T1000 (cell line): ENCODE data around the gene PXMP4.
"Not testable (repeated sequence)": the region's sequence is repeated elsewhere in the genome, so short reads cannot be mapped to it uniquely, and the experiment has no call there.

ENCODE experiments used
- DNase-seq: peaks from one replicate; lab custom pipeline; 2025; ENCODE audit warnings: mixed read lengths; lab: John Stamatoyannopoulos, UW

PXMP4 gene

DNA sequence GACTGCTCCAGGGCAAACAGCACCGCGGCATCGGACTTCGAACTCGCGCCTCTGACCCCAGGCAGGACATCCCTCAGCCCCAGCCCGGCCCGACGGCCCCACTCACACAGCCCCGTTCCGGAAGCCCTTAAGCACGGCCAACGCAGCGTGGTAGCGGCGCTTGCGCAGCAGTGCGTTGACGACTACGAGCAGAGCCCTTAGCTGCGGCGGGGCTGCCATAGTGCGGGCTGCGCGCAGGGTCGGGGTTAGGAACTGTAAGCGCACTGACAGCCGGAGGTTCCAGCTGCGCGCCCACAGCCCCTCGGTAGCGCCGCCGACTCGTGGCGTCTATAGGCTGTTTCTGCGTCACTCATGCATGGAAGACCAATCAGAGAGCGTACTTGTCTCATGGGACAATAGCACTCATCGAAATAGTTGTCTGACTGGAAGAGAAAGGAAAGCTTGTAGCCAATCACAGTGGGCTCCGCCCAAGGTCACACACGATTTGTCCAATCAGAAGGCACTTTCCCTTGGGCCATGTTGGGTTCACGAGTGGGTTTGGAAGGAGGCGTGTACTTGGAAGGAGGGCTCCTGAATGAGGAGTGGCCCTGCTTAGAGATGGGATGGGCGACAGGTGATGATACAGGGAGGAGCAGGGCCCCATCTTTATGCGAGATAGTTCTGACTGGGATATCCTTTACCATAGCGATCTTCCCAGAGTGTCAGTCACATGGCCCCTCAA, at the start of gene PXMP4:
Gene PXMP4 (minus strand): TSS at position 322 of the 721 bp plus-strand sequence. CDS start 103 bp downstream, at position 219.
- DNase-seq = peak; percentile 94

GRCh38 chr20:33769043-33769442, 48.9 kb upstream of the PXMP4 start:
- DNase-seq = no peak

- no peak for DNase-seq
Observed at GRCh38 chr20:33767777-33768138, 47.6 kb upstream of the PXMP4 start.

DNA sequence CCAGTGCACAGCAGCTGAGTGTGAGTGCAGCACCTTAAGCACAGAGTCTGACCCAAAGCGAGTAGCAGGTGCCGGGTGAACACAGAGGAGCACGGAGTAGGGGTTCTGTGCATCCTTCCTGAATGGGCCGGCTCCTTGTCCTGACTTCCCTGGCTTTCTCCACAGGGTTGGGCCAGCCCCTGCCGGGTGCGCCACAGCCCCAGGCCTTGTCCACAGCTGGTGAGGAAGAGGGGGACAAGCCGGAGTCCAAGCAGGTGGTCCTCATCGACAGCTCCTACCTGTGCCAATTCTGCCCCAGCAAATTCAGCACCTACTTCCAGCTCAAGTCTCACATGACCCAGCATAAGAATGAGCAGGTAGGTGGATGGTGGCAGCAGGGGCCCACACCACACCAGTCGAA, 46.6 kb upstream of the PXMP4 start:
- DNase-seq = no peak

GRCh38 chr20:33765592-33765991, 45.5 kb upstream of the PXMP4 start:
- no peak for DNase-seq

DNA sequence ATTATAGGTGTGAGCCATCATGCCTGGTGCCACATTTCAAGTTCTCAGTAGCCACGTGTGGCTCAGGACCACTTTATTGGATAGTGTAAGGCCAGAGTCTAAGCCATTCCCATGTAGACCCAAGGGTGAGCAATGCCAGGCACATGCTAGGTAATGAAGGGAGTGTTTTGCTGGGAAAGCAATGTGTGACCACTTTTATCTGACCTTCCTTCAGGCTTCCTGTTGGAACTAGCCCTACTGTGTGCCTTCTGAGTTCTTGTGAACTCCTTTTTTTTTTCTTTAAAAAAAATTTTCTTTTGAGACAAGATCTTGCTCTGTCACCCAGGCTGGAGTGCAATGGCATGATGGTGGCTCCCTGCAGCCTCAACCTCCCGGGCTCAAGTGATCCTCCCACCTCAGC, 45.0 kb upstream of the PXMP4 start:
- DNase-seq = no peak

DNA sequence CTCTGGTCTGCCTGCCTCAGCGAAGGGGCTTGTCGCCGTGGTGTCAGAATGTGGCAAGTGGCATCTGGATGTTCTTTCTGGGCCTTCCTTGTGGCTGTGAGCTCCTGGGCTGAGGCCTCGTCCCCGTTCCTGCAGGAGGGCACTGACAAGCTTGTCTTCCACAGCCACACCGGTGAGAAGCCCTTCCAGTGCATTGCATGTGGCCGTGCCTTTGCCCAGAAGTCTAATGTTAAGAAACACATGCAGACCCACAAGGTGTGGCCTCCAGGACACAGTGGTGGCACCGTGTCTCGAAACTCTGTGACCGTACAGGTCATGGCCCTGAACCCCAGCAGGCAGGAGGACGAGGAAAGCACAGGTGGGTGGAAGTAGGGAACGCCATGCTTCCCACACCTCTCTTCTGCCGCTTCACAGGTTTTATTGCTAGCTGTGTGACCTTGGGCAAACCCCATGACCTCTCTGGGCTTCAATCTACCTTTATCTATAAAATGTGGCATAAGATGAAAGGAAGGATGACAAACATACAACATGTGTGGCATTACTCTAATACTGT, 41.7 kb upstream of the PXMP4 start:
- DNase-seq = no peak

GRCh38 chr20:33757458-33757857, 37.3 kb upstream of the PXMP4 start:
- DNase-seq = no peak

DNA sequence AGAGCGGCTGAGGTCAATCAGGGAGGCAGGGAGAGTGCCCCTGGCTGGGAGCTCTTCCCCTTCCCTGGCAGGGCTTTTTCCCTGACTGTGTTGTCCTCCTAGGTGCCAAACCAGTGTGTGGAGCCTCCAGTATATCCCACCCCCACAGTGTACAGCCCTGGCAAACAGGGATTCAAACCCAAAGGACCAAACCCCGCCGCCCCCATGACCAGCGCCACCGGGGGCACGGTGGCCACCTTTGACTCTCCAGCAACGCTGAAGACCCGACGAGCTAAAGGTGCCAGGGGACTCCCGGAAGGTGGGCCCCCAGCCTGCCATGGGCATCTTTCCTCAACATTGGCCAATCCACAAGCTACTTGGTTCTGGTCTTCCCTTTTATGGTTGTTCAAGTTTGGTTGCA, 36.9 kb upstream of the PXMP4 start:
- DNase-seq = no peak

- not testable (repeated sequence) for DNase-seq
Observed at GRCh38 chr20:33755936-33756490, 35.9 kb upstream of the PXMP4 start.

DNA sequence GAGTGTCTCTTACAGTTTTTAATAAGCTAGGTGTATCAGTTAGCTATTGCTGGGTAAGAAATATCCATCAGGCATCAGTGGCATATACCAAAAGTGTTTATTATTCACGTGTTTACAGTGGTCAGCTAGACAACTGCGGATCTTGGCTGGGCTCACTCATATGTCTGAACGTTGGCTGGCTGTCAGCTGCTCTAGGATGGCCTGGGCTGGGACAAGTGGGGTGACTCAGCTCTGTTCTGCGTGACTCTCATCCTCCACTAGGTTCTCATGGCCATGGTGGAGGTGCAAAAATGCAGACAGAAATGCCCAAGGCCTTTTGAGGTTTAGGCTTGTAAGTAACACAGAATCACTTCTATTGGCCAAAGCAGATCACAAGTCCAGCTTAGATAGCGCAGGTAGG, 33.7 kb upstream of the PXMP4 start:
- peak; percentile 23 for DNase-seq

DNA sequence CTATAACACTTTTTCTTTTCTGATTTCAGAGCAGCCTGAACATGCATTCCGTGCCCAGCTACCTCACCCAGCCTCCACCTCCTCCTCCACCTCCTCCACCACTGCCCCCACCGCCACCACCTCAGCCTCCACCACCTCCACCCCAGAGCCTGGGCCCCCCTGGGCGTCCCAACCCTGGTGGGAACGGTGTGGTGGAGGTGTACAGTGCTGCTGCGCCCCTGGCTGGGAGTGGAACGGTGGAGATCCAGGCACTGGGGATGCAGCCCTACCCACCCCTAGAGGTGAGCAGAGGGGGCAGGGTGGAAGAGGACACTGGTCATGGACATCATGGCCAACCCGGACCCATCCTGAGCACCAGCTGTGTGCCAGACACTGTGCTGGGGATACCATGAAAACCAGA, 33.0 kb upstream of the PXMP4 start:
- DNase-seq = no peak

GRCh38 chr20:33751775-33752174, 31.7 kb upstream of the PXMP4 start:
- no peak for DNase-seq

DNA sequence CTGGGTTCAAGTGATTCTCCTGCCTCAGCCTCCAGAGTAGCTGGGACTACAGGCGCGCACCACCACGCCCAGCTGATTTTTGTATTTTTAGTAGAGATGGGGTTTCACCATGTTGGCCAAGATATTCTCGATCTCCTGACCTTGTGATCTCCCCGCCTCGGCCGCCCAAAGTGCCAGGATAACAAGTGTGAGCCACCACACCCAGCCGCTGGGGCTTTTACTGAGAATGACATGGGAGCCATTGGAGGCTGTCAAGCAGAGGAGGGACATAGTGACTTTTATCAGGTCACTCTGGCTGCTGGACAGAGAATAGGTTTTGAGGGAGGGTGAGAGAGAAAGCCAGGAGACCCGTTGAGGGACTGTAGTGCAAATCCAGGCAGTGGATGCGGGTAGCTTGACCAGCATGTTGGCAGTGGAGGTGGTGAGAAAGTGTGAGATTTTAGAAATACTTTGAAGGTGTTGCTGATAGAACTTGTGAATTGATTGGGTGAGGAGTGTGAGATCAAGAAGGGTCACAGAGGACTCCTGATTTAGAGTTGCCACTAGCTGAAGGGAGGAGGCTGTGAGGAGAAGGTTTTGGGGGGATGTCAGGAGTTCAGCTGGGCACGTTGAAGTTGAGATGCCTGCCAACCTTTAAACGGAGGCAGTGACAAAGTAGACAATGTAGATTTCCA, 26.4 kb upstream of the PXMP4 start:
- no peak for DNase-seq

DNA sequence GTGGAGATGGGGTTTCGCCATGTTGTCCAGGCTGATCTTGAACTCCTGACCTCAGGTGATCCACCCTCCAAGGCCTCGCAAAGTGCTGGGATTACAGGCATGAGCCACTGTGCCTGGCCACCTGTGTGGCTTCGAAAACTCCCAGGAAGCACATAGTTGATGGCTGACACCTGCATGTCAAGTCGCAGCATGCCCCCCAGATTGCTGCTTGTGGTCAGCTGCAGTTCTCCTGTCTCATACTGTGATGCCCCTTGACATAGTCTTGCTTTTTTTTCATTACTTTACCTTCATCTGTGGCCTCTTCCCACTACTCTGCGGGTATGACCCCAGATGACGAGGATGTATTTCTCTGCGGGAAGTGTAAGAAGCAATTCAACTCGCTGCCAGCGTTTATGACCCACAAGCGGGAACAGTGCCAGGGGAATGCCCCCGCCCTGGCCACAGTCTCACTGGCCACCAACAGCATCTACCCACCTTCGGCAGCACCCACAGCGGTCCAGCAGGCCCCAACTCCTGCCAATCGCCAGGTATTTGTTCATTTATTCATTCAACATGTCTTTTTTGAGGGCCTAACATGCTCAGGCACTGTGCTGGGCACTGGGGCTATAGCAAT, 24.8 kb upstream of the PXMP4 start:
- DNase-seq = no peak

DNA sequence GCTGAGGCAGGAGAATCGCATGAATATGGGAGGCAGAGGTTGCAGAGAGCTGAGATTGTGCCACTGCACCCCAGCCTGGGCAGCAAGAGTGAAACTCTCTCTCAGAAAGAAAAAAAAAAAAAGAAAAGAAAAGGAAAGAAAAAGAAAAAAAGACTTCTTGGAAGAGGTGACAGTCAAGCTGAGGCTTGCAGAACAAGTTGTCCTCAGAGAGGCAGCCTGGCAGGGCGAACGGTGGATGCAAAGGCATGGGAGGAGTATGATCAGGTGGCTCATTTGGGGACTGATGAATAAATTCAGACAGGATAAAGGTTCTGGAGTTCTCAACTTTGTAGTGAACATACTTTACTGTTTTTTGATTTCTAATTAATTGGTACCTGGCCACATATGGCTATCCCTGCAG, 24.1 kb upstream of the PXMP4 start:
- DNase-seq = no peak

DNA sequence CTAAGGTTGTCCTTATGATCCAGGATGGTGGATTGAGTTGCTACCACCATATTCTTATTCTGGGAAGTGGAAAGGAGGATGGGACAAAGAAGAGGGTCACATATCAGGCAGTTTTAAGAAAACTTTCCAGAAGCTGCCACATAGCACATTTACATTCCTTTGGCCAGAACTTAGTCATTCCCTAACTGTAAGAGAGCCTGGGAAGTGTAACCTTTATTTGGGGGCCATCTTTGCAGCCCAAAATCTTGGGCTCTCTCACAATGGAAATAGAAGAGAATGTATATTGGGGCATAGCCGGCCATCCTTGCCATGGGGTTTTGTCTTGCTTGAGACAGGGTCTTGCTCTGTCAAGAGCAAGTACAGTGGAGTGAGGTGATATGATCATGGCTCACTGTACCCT, 20.1 kb upstream of the PXMP4 start:
- DNase-seq = no peak

DNA sequence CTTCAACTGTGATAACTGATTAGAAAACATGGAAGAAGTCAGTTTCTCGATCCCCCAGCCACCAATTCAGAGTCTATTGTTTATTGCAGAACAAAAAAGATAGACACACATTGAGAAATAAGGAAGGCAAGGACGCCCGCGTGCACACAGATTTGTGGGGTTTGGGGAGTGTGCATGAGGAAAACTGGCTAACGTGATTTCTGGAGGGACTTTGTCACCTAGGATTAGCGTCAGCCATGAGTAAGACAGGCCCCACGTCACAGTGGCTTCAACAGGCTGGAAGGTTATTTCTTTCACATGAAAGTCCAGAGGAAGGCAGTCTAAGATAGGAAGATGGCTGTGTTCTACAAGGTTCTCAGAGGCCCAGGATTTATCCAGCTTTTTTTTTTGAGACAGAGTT, 19.4 kb upstream of the PXMP4 start:
- no peak for DNase-seq

DNA sequence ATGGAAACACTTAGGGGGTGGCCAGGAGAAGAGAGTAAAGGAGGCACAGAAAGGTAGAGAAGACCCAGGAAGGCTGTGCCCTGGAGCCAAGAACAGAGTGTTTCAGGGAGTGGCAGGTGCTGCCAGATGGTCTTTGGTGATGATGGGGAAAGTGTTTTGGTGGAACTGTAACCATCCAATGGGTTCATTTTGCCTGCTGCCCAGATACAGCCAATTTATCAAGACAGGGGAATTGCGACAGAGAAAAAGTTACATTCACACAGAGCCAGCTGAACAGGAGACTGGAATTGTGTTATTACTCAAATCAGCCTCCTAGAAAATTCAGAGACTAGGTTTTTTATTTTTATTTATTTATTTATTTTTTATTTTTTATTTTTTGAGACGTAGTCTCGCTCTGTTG, 16.9 kb upstream of the PXMP4 start:
- no peak for DNase-seq

DNA sequence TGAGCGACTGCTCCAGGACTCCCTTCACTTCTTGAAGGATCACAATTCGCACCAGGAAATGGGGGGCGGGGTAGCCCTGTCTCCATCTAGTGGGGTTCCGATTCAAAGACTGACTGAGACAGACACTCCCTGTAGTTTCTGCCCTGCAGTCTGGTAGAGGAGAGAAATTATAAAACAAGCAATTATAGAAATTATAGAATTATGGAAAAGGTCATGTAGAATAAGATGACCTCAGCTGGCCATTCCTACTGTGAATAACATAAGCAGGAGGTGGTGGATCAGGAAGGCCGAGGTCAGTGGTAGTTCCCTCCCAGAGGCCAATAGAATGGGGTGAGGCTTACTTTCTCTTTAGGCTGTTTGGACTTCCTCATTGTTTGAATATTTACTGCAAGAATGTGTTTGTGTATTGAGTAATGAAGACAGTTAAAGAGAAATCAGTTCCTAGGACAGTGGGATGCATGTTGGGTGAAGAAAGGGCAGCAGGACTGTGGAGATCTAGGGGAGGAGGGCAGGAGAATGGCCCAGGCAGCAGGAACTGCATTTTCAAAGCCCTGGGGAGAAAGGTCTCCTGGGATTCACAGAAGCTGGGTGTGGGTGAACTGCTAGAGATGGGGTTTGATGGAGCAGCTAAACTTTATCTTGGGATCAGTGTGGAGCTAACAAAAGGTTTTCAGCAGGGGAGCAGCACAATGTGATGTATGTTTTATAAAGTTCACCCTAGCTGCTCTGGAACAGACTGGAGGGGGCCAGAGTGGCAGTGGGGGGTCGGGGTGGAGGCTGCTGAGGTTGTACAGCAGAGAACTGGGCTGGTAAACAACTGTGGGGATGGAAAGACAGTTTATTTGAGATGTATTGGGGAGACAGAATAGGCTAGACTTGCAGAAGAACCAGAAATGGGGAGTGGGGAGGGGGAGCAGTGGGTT, 13.8 kb upstream of the PXMP4 start:
- no peak for DNase-seq

DNA sequence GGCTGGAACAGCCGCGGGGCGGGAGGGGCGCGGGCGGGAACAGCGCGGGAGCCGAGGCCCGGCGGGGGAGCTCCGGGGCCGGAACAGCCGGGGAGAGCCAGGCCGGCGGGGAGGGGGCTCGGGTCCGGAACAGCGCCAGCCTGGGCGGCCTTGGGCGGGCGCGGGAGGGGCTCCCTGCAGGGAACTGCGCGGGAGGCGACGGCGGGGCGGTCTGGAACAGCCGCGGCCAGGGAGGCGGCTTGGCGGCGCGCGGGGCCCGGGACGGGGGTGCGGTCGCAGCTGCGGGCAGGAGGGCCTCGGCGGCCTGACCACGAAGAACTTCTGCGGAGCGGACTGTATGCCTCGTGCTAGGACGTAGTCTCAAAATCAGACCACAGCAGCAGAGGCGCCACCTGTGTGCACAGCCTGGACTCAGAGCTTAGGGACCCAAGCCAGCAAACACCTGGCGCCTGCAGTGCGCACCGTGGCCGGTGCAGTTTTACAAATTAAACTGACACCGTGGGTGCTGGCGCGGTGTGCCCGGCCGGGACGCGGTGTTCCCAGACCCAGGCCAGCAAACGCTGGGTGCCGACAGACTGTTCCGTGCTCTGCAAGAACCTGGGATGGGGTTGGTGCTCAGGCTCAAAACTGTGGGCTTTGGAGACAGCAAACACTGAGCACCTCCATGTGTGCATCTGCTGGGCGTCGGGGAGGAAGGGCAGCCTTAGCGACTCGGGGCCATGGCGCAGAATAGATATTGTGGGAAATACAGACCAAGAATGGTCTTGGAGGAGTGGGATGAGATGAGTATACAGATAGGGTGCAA, 12.3 kb upstream of the PXMP4 start:
- DNase-seq = peak; percentile 92
